Gastroesophageal sphincter (tissue), 3 donors: ENCODE data around the gene ZNF415.

Source experiments
- EP300 ChIP-seq: sonication (generic); formaldehyde crosslinking; IDR thresholded peaks from one replicate; pipeline ENCODE4 v1.6.1; 2017; ENCODE audit warnings: antibody characterized with exemption, mild to moderate bottlenecking
- POLR2A ChIP-seq, 2 donors: fragments of 450-650 bp; IDR thresholded peaks; one replicate each; pipeline ENCODE4 v1.6.1; 2017; ENCODE audit warnings: antibody characterized with exemption in 2 of 2, mild to moderate bottlenecking in 2 of 2, moderate library complexity in 1 of 2
- POLR2AphosphoS5 ChIP-seq: sonication (generic); formaldehyde crosslinking; IDR thresholded peaks from one replicate; pipeline ENCODE4 v1.6.1; 2017; ENCODE audit warnings: antibody characterized with exemption
- TF ChIP-seq, protein P1 (sequence below), 4 experiments: fragments of 200-600 bp in 2 of 4; fragments of 450-650 bp in 2 of 4; sonication (generic) in 1 of 4; IDR thresholded peaks; one replicate each; pipeline ENCODE4 v1.5.1; 2017 to 2019; ENCODE audit warnings: antibody characterized with exemption in 4 of 4, mild to moderate bottlenecking in 2 of 4, moderate library complexity in 2 of 4

DNA sequence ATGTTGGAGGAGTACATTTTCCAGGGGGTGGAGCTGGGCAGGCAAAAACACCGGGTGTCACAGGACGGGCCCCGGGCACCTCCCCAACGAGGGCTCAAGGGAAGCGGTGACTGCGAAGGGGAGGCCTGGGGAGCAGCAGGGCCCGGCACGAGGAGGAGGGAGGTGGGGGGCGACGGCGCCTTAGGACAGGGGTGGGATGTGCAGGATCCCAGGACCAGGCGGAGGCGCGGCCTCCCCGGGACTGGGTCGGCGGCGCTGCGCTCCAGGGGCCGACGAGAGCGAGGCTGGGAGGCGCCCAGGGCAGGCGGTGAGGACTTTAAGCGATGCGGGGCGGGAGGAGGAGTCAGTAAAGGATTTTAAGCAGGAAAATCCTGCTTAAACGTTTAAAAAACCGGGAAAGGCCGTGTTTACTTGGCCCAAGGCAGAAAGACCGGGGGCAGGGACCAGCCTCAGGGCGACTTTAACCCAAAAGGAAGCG lies 29.9 kb downstream of the ZNF415 start:
- TF ChIP-seq, protein P1, sequence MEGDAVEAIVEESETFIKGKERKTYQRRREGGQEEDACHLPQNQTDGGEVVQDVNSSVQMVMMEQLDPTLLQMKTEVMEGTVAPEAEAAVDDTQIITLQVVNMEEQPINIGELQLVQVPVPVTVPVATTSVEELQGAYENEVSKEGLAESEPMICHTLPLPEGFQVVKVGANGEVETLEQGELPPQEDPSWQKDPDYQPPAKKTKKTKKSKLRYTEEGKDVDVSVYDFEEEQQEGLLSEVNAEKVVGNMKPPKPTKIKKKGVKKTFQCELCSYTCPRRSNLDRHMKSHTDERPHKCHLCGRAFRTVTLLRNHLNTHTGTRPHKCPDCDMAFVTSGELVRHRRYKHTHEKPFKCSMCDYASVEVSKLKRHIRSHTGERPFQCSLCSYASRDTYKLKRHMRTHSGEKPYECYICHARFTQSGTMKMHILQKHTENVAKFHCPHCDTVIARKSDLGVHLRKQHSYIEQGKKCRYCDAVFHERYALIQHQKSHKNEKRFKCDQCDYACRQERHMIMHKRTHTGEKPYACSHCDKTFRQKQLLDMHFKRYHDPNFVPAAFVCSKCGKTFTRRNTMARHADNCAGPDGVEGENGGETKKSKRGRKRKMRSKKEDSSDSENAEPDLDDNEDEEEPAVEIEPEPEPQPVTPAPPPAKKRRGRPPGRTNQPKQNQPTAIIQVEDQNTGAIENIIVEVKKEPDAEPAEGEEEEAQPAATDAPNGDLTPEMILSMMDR (IDR thresholded peaks at IDR 0.05) = no peak
- TF ChIP-seq POLR2A (IDR thresholded peaks at IDR 0.05) (no peak), EP300 (no peak), POLR2AphosphoS5 (no peak)
